Esophagus squamous epithelium (tissue), 4 donors: ENCODE results near the gene STARD5.

ENCODE experiments used
- CTCF ChIP-seq, 6 experiments: fragments of 450-650 bp in 4 of 6; fragments of 200-600 bp in 2 of 6; sonication (generic) in 2 of 6; IDR thresholded peaks; one replicate each; pipeline ENCODE4 v1.5.1; 2016 to 2019; ENCODE audit warnings: antibody characterized with exemption in 6 of 6, mild to moderate bottlenecking in 4 of 6, moderate library complexity in 4 of 6
- POLR2A ChIP-seq, 4 donors: fragments of 450-650 bp; IDR thresholded peaks; one replicate each; pipeline ENCODE4 v1.6.1; 2017; ENCODE audit warnings: antibody characterized with exemption in 4 of 4, mild to moderate bottlenecking in 4 of 4, moderate library complexity in 3 of 4

- TF ChIP-seq POLR2A (IDR thresholded peaks at IDR 0.05) (no peak), CTCF (IDR thresholded peaks at IDR 0.05) (no peak)
These were observed 22.0 kb downstream of the STARD5 start for GRCh38 chr15:81301815-81302399.
